Hindlimb muscle (tissue), 1 donor: Measurements from ENCODE around the gene ZBTB44. TPM values are rescaled to one million over a fixed set of nuclear protein-coding genes. Genes with fewer than 3 reads are reported as not detected.

Experiments used
- polyA plus RNA-seq: library from polyadenylated mRNA; unstranded; fragments of 120-200 nt; gene quantifications from one replicate; pipeline ENCODE4 v1.2.1, GENCODE V29; 2013; ENCODE audit not compliant: insufficient read length

ZBTB44 gene
- polyA plus RNA-seq, 1 donor = 30.1 TPM

Other genes with a start within 250 kb of the ZBTB44 start
- gene APLP2, start 245.0 kb downstream of the ZBTB44 start, polyA plus RNA-seq = 135 TPM
- gene ST14, start 155.1 kb downstream of the ZBTB44 start, polyA plus RNA-seq = 0.67 TPM
- gene ADAMTS8, start 113.7 kb upstream of the ZBTB44 start, polyA plus RNA-seq = 9.5 TPM
- 20.0 TPM for gene ADAMTS15, start 133.7 kb upstream of the ZBTB44 start, polyA plus RNA-seq